Mesendoderm (in vitro differentiated cells): Measurements from ENCODE around the gene FNBP1.
"Not testable (repeated sequence)": the region's sequence is repeated elsewhere in the genome, so short reads cannot be mapped to it uniquely, and the experiment has no call there.

ENCODE experiments used
- DNase-seq: peaks from one replicate; pipeline ENCODE4 v3.0.0; 2013
- H2AK5ac ChIP-seq: 2 replicates; pipeline ENCODE4 v1.6.1; 2013; ENCODE audit warnings: low read length, inconsistent platforms
- H2BK120ac ChIP-seq: 2 replicates; pipeline ENCODE4 v1.6.1; 2013; ENCODE audit warnings: low read depth, mild to moderate bottlenecking, low read length, moderate library complexity, mixed read lengths
- H2BK15ac ChIP-seq: replicated peaks from 2 replicates; pipeline ENCODE4 v1.6.1; 2013; ENCODE audit warnings: low read depth, mild to moderate bottlenecking, moderate library complexity
- H2BK5ac ChIP-seq: 2 replicates; pipeline ENCODE4 v1.6.1; 2013; ENCODE audit warnings: low read length, inconsistent platforms
- H3K18ac ChIP-seq: 2 replicates; pipeline ENCODE4 v1.6.1; 2013; ENCODE audit warnings: mild to moderate bottlenecking, low read length, mixed read lengths
- H3K23ac ChIP-seq: one replicate; pipeline ENCODE4 v1.6.1; 2013; ENCODE audit warnings: low read length
- H3K27ac ChIP-seq: 2 replicates; pipeline ENCODE4 v1.5.1; 2013; ENCODE audit warnings: low read depth, mild to moderate bottlenecking, inconsistent platforms, low read length, moderate library complexity
- H3K27me3 ChIP-seq: 2 replicates; pipeline ENCODE4 v1.6.1; 2013; ENCODE audit warnings: low read length, control low read depth, mild to moderate bottlenecking, inconsistent platforms; ENCODE audit not compliant: insufficient read depth, poor library complexity
- H3K36me3 ChIP-seq: 2 replicates; pipeline ENCODE4 v1.6.1; 2013; ENCODE audit warnings: low read length, inconsistent platforms; ENCODE audit not compliant: control insufficient read depth, insufficient read depth
- H3K4ac ChIP-seq: one replicate; pipeline ENCODE4 v1.6.1; 2013; ENCODE audit warnings: low read depth, mild to moderate bottlenecking, low read length, moderate library complexity
- H3K4me1 ChIP-seq: 2 replicates; pipeline ENCODE4 v1.6.1; 2013; ENCODE audit warnings: low read depth, low read length, inconsistent platforms; ENCODE audit not compliant: control insufficient read depth
- H3K4me2 ChIP-seq: 2 replicates; pipeline ENCODE4 v1.6.1; 2013; ENCODE audit warnings: low read length
- H3K4me3 ChIP-seq: 2 replicates; pipeline ENCODE4 v1.5.1; 2013; ENCODE audit warnings: mild to moderate bottlenecking, low read length
- H3K56ac ChIP-seq: one replicate; pipeline ENCODE4 v1.6.1; 2013; ENCODE audit warnings: low read length
- H3K79me1 ChIP-seq: 2 replicates; pipeline ENCODE4 v1.6.1; 2013; ENCODE audit warnings: low read length, inconsistent platforms
- H3K79me2 ChIP-seq: 2 replicates; pipeline ENCODE4 v1.6.1; 2013; ENCODE audit warnings: mild to moderate bottlenecking, low read length; ENCODE audit not compliant: control insufficient read depth, insufficient read depth
- H3K9ac ChIP-seq: 2 replicates; pipeline ENCODE4 v1.6.1; 2013; ENCODE audit warnings: low read length, inconsistent platforms
- H4K5ac ChIP-seq: one replicate; pipeline ENCODE4 v1.6.1; 2013; ENCODE audit warnings: low read length
- H4K8ac ChIP-seq: one replicate; pipeline ENCODE4 v1.6.1; 2013; ENCODE audit warnings: low read depth, mild to moderate bottlenecking, control low read depth, low read length, moderate library complexity
- WGBS: extraction: QIAGEN DNeasy Blood & Tissue Kit; methylation state at CpG from one replicate; pipeline ENCODE4 v1.1.7; 2013; ENCODE audit warnings: low lambda C conversion rate, missing lambda C conversion rate; ENCODE audit not compliant: insufficient coverage; ENCODE audit errors: extremely low coverage; 5-methylcytosine and 5-hydroxymethylcytosine counted together

Gene FNBP1

DNA sequence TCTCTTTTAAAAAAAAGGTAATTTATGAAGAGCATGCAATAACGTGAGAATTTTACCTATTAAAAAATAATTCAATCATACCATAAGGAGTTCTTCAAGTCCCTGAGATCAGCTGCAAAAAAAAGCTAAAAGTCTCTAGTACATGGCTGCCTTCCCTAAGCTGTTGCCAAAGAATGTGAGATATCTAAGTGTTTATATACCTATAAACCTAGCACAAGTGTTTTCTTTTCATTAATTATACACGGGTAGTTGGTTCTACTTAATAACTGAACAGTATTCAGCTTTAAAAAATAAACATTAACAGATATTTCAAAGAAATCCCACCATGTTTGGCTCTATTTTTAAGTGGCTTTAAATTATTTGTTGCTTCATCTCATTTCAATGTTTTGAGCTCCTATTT, 25.9 kb downstream of the FNBP1 start:
- no peak overlapping the region for H3K27ac ChIP-seq
- H3K18ac ChIP-seq: no peak overlapping the region
- H4K5ac ChIP-seq: no peak overlapping the region
- no peaks in the 10 kb centered on the region for H3K4me1 ChIP-seq
- no peaks in the 10 kb centered on the region for H3K36me3 ChIP-seq
- no peaks in the 10 kb centered on the region for H3K79me2 ChIP-seq
- H3K4me3 ChIP-seq: no peak overlapping the region
- no peak overlapping the region for H3K4ac ChIP-seq
- H2AK5ac ChIP-seq: no peak overlapping the region
- H3K79me1 ChIP-seq: no peaks in the 10 kb centered on the region
- no peak overlapping the region for H2BK15ac ChIP-seq
- H3K4me2 ChIP-seq: no peak overlapping the region
- H3K56ac ChIP-seq: no peak overlapping the region
- H3K27me3 ChIP-seq: no peaks in the 10 kb centered on the region
- DNase-seq: no peak
- no peak overlapping the region for H3K23ac ChIP-seq
- no peak overlapping the region for H4K8ac ChIP-seq
- H3K9ac ChIP-seq: no peak overlapping the region
- H2BK5ac ChIP-seq: no peak overlapping the region
- no peak overlapping the region for H2BK120ac ChIP-seq
- WGBS: no CpG with 5 or more reads among the region's 2 CpGs

DNA sequence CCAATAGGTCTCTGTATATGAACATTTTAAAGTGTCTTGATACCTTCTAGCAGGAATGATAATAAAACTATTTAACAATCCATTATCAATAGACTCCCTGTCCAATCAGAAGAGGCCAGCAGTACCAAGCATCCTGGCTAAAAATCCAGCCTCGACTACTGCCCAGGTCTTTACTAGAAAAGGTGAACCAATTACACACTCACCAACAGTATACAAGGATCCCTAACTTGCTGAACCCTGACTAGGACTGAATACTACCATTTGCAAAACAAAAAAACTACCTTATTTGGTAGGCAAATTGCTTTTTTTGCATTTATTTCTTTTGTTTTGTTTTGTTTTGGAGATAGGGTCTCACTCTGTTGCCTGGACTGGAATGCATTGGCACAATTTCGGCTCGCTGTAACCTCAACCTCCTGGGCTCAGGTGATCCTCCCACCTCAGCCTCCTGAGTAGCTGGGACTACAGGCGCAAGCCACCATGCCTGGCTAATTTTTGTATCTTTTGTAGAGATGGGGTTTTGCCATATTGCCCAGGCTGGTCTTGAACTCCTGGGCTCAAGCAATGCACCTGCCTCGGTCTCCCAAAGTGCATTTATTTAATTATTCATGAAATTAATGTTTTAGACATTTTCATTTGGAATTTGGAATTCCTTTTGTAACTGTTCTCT, 27.5 kb downstream of the FNBP1 start:
- H2BK5ac ChIP-seq: no peak overlapping the region

DNA sequence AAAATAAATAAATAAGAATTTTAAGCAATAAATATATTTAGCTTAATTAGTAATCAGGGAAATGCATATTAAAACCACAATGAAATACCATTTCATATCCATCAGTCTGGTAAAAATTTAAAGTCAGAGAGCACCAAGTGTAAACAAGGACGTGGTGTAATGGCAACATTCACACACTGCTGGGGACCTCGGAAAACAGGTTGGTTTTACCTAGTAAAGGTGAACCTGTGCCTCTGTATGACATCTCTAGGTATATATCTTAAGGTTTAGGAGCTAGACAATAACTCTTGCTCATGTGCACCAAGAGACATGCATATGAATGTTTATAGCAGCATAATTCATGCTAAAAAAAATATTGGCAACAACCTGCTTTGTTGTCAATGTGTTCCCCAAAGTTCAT, 29.7 kb downstream of the FNBP1 start:
- no peak for DNase-seq

More for the DNA sequence above, 27.5 kb downstream of the FNBP1 start:
- no peak overlapping the region for H2BK120ac ChIP-seq
- no peaks in the 10 kb centered on the region for H3K27me3 ChIP-seq
- H3K4me2 ChIP-seq: no peak overlapping the region
- no peak overlapping the region for H3K9ac ChIP-seq
- H2AK5ac ChIP-seq: no peak overlapping the region
- no peaks in the 10 kb centered on the region for H3K4me1 ChIP-seq
- H4K8ac ChIP-seq: no peak overlapping the region
- no peak overlapping the region for H3K4me3 ChIP-seq
- no CpG with 5 or more reads among the region's 5 CpGs for WGBS
- no peak overlapping the region for H3K23ac ChIP-seq
- no peak for DNase-seq
- H4K5ac ChIP-seq: no peak overlapping the region
- H3K27ac ChIP-seq: no peak overlapping the region
- no peak overlapping the region for H3K18ac ChIP-seq
- H3K56ac ChIP-seq: no peak overlapping the region
- no peak overlapping the region for H2BK15ac ChIP-seq
- no peaks in the 10 kb centered on the region for H3K36me3 ChIP-seq
- H3K4ac ChIP-seq: no peak overlapping the region
- H3K79me1 ChIP-seq: no peaks in the 10 kb centered on the region
- H3K79me2 ChIP-seq: no peaks in the 10 kb centered on the region

DNA sequence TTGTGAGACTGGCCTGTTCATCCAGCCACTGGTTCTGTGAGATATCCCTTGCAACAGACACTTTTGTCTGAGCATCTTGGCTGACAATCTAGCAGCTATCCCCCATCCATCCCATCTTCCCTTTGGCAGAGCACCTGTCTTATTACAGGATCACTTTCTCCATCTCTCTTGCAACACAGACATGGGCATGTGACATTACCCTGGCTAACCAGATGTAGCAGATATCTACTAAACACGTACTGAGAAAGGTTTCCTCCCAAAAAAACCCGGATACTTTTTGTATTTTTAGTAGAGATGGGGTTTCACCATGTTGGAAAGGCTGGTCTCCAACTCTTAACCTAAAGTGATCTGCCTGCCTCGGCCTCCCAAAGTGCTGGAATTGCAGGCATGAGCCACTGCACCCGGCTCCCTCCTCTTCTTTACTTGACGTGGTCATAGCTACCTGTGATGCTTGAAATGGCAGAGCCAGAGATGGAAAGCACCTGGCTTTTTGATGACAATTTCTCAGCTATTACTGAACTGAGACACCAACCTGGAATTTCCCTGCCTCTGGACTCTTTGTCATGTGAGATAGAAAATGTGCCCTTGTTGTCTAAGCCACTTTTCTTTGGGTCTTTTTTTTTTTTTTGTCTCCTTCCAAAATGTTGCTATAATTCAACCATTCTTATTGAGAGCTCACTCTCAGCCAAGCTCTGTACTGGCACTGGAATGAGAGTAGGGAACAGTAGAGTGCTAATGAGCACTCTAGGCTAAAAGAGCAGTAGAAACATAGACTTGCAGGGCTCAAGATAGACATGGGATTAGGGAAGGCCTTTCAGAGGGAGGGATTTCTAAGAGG, 32.6 kb downstream of the FNBP1 start:
- H3K27ac ChIP-seq: no peak overlapping the region
- no peak overlapping the region for H2BK5ac ChIP-seq
- no peak overlapping the region for H2AK5ac ChIP-seq
- H3K18ac ChIP-seq: no peak overlapping the region
- no peak overlapping the region for H4K8ac ChIP-seq
- no peaks in the 10 kb centered on the region for H3K36me3 ChIP-seq
- no peak overlapping the region for H2BK120ac ChIP-seq
- no peaks in the 10 kb centered on the region for H3K4me1 ChIP-seq
- no peaks in the 10 kb centered on the region for H3K27me3 ChIP-seq
- DNase-seq: no peak
- WGBS: no CpG with 5 or more reads among the region's 5 CpGs
- H3K4ac ChIP-seq: no peak overlapping the region
- no peak overlapping the region for H3K23ac ChIP-seq
- H2BK15ac ChIP-seq: no peak overlapping the region
- H3K79me2 ChIP-seq: no peaks in the 10 kb centered on the region
- H3K9ac ChIP-seq: no peak overlapping the region
- no peaks in the 10 kb centered on the region for H3K79me1 ChIP-seq
- no peak overlapping the region for H4K5ac ChIP-seq
- no peak overlapping the region for H3K56ac ChIP-seq
- H3K4me2 ChIP-seq: no peak overlapping the region
- H3K4me3 ChIP-seq: no peak overlapping the region

More for the DNA sequence above, 29.7 kb downstream of the FNBP1 start:
- no peak overlapping the region for H3K18ac ChIP-seq
- no peak overlapping the region for H2BK5ac ChIP-seq
- H3K4me2 ChIP-seq: no peak overlapping the region
- no peaks in the 10 kb centered on the region for H3K36me3 ChIP-seq
- H3K27me3 ChIP-seq: no peaks in the 10 kb centered on the region
- no peak overlapping the region for H3K56ac ChIP-seq
- no peak overlapping the region for H3K9ac ChIP-seq
- no peak overlapping the region for H3K23ac ChIP-seq
- no peak overlapping the region for H3K27ac ChIP-seq
- H3K4me3 ChIP-seq: no peak overlapping the region
- H3K4me1 ChIP-seq: no peaks in the 10 kb centered on the region
- H4K8ac ChIP-seq: no peak overlapping the region
- H4K5ac ChIP-seq: no peak overlapping the region
- no peak overlapping the region for H2BK15ac ChIP-seq
- H3K79me1 ChIP-seq: no peaks in the 10 kb centered on the region
- no peak overlapping the region for H3K4ac ChIP-seq
- WGBS: no CpG with 5 or more reads among the region's 2 CpGs
- H2BK120ac ChIP-seq: no peak overlapping the region
- no peaks in the 10 kb centered on the region for H3K79me2 ChIP-seq
- H2AK5ac ChIP-seq: no peak overlapping the region

DNA sequence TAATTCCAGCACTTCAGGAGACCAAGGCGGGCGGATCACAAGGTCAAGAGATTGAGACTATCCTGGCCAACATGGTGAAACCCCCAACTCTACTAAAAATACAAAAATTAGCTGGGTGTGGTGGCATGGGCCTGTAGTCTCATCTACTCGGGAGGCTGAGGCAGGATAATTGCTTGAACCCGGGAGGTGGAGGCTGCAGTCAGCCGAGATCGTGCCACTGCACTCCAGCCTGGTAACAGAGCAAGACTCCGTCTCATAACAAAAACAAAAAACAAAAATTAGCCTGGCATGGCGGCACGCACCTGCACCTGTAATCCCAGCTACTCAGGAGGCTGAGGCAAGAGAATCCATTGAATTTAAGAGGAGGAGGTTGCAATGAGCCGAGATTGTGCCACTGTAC, 33.4 kb downstream of the FNBP1 start:
- not testable (repeated sequence) for H2BK15ac ChIP-seq, H3K79me1 ChIP-seq, H3K18ac ChIP-seq, H3K36me3 ChIP-seq, H3K56ac ChIP-seq, H3K4ac ChIP-seq, H2AK5ac ChIP-seq, H3K23ac ChIP-seq, H3K4me2 ChIP-seq, H3K79me2 ChIP-seq, H3K27me3 ChIP-seq, H3K9ac ChIP-seq, H3K27ac ChIP-seq, H3K4me3 ChIP-seq, H2BK5ac ChIP-seq, DNase-seq, H3K4me1 ChIP-seq, H4K5ac ChIP-seq, H4K8ac ChIP-seq, H2BK120ac ChIP-seq
- WGBS: no CpG with 5 or more reads among the region's 10 CpGs
